CD4-positive, alpha-beta T cell (primary cell): Measurements from ENCODE around the gene PTPRF. TPM values are rescaled to one million over a fixed set of nuclear protein-coding genes. Genes with fewer than 3 reads are reported as not detected.

Experiments
- ATAC-seq: fragments of 200-7000 bp; cut with Tn5 transposase; one replicate; pipeline ENCODE4 v1.10.0; 2022; ENCODE audit warnings: mild to moderate bottlenecking; ENCODE audit not compliant: poor library complexity
- CTCF ChIA-PET: fragments of 350-600 bp; sonication (Branson Sonifier 250); formaldehyde crosslinking; loops from one replicate; lab custom pipeline; 2021; ENCODE audit warnings: antibody characterized with exemption, inconsistent platforms; lab: Charles Lee
- POLR2A ChIA-PET: fragments of 350-600 bp; sonication (Branson Sonifier 250); formaldehyde crosslinking; loops from one replicate; lab custom pipeline; 2021; ENCODE audit warnings: antibody characterized with exemption, inconsistent platforms; lab: Charles Lee
- DNase-seq, 14 experiments: peaks; one replicate each; pipeline ENCODE4 v3.0.0-alpha.2; 2013 to 2020; ENCODE audit warnings: mixed read lengths in 2 of 14
- H3K27ac ChIP-seq, 2 donors: one replicate each; pipeline versions ENCODE4 v1.5.1 to v1.7.0; 2013; ENCODE audit warnings: low read length in 2 of 2, low read depth in 1 of 2, mild to moderate bottlenecking in 1 of 2
- H3K27me3 ChIP-seq, 2 experiments: 1 replicate in 1 of 2; 2 replicates in 1 of 2; pipeline versions ENCODE4 v1.6.1 to v1.7.0; 2013; ENCODE audit warnings: low read length in 2 of 2, control low read depth in 1 of 2, mild to moderate bottlenecking in 1 of 2, moderate library complexity in 1 of 2; ENCODE audit not compliant: insufficient read depth in 2 of 2, control insufficient read depth in 1 of 2
- H3K36me3 ChIP-seq: one replicate; pipeline ENCODE4 v1.6.1; 2013; ENCODE audit warnings: low read length, control low read depth; ENCODE audit not compliant: insufficient read depth
- H3K4me1 ChIP-seq: one replicate; pipeline ENCODE4 v1.6.1; 2013; ENCODE audit warnings: low read length, control low read depth; ENCODE audit not compliant: insufficient read depth
- H3K4me3 ChIP-seq: one replicate; pipeline ENCODE4 v1.5.1; 2013; ENCODE audit warnings: mild to moderate bottlenecking, low read length, moderate library complexity
- H3K9me3 ChIP-seq, 2 experiments: 1 replicate in 1 of 2; 2 replicates in 1 of 2; pipeline versions ENCODE4 v1.6.1 to v1.7.0; 2013; ENCODE audit warnings: low read length in 2 of 2, mild to moderate bottlenecking in 2 of 2, control low read depth in 1 of 2, moderate library complexity in 1 of 2; ENCODE audit not compliant: control insufficient read depth in 1 of 2, insufficient read depth in 1 of 2
- H3K27ac Mint-ChIP-seq: one replicate; pipeline ENCODE4 v1.8.0; 2020; ENCODE audit warnings: mixed read lengths
- H3K27me3 Mint-ChIP-seq: one replicate; pipeline ENCODE4 v1.8.0; 2021; ENCODE audit warnings: mixed read lengths
- H3K36me3 Mint-ChIP-seq: one replicate; pipeline ENCODE4 v1.8.0; 2021; ENCODE audit warnings: low read depth, mixed read lengths
- H3K4me1 Mint-ChIP-seq: one replicate; pipeline ENCODE4 v1.8.0; 2021; ENCODE audit warnings: low read depth, mixed read lengths
- H3K4me3 Mint-ChIP-seq: one replicate; pipeline ENCODE4 v1.8.0; 2020; ENCODE audit warnings: mild to moderate bottlenecking, mixed read lengths
- H3K9me3 Mint-ChIP-seq: one replicate; pipeline ENCODE4 v1.8.0; 2020; ENCODE audit warnings: mixed read lengths
- intact Hi-C, 2 experiments: fragments of 100-400 bp; cut with DNase I in 1 of 2; cut with micrococcal nuclease in 1 of 2; formaldehyde crosslinking; loops; one replicate each; pipeline versions ENCODE4 v1.15.1 to v1.9.0; 2023 to 2025; cut with DNase I, micrococcal nuclease
- total RNA-seq, 174 experiments: library from RNA in 2 of 174; stranded (reverse) in 2 of 174; gene quantifications; one replicate each; pipeline ENCODE4 v1.2.3 and lab custom pipeline; 2021 to 2026
- TF ChIP-seq, protein P1 (sequence below): fragments of 200-600 bp; IDR thresholded peaks from one replicate; pipeline ENCODE4 v1.8.0; 2022; ENCODE audit warnings: antibody characterized with exemption, mild to moderate bottlenecking

PTPRF gene
- total RNA-seq, 2 experiments from 2014 or later: 0.14 TPM

DNA sequence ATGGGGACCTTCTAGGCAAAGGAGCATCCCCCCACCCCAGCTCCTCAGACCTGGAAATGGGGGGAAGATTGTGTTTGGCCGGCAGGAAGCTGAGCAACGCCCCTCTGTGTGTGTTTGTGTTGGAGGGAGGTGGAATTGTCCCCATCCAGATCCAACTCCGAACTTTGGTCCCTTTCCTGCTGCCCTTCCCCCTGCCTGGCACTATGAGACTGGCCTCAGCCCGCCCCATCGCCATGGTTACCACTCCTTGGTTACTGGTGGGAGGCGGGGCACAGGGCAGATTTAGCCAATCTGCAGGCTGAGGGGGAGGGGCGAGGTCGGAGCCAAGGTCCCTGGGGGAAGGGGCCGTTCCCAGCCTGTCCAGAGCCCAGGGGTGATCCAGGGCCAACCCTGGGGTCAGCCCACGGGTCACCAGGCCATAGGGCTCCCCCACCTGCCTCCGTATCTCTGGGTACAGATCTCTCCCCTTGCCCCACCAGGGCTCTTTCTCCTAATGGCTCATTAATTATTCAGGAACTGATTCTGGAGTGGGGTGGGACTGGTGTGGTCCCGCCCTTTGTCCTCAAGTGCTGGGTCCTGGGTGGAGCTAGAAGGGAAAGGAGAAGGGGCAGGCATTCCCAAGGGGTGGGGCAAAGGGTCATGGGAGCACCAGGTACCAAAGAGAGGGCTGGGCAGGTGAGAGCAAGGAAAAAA, 15.2 kb downstream of the PTPRF start:
- ChIA-PET POLR2A (no interaction called here), CTCF (interaction anchor here (0.5 kb wide), 1 partner anchor 839 kb away, joined by 3 read pairs; no protein-coding TSS in a partner anchor)
- peaks cover 6% of the 10 kb centered on the region for H3K4me1 Mint-ChIP-seq

DNA sequence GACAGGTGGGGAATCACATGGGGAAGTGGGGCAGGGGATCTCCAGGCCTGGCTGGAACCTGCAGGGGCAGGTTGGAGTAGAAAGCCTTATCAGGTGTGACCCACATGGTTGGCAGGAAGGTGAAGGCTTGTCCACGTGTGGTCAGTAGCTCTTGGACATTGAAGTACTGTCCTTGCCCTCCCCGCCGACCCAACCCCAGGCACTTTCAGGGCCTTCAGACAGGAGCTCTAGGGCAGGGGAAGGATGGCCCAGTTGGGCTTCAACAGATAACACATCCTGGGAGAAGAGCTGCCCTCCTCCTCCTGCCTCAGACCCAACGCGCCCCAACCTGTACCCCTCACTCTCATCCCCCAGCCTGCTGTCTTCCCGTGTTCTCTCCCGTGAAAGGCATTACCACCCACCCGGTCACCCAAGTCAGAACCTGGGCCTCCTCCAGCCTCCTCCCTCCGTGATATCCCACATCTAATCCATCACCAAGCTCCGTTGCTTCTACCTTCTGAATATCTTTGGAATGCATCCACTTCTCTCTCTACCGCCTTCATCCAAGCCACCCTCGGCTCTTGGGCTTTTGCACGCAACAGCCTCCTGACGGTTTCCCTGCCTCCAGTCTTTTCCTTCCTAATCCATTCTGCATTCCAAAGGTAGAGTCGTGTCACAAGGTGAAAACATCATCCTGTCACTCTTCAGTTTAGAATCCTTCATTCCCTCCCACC, 15.9 kb downstream of the PTPRF start:
- H3K4me1 ChIP-seq: peaks cover 7% of the 10 kb centered on the region
- Mint-ChIP-seq H3K27me3 (peaks cover 18% of the 10 kb centered on the region), H3K4me3 (no peak overlapping the region), H3K36me3 (no peaks in the 10 kb centered on the region), H3K4me1 (peaks cover 6% of the 10 kb centered on the region), H3K27ac (no peak overlapping the region), H3K9me3 (no peaks in the 10 kb centered on the region)
- POLR2A ChIA-PET: no interaction called here
- CTCF ChIA-PET: no interaction called here
- H3K27me3 ChIP-seq: peaks cover 0 to 3% of the 10 kb centered on the region in 2 experiments
- TF ChIP-seq, protein P1, sequence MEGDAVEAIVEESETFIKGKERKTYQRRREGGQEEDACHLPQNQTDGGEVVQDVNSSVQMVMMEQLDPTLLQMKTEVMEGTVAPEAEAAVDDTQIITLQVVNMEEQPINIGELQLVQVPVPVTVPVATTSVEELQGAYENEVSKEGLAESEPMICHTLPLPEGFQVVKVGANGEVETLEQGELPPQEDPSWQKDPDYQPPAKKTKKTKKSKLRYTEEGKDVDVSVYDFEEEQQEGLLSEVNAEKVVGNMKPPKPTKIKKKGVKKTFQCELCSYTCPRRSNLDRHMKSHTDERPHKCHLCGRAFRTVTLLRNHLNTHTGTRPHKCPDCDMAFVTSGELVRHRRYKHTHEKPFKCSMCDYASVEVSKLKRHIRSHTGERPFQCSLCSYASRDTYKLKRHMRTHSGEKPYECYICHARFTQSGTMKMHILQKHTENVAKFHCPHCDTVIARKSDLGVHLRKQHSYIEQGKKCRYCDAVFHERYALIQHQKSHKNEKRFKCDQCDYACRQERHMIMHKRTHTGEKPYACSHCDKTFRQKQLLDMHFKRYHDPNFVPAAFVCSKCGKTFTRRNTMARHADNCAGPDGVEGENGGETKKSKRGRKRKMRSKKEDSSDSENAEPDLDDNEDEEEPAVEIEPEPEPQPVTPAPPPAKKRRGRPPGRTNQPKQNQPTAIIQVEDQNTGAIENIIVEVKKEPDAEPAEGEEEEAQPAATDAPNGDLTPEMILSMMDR: no peak
- no peaks in the 10 kb centered on the region for H3K9me3 ChIP-seq
- DNase-seq (no peak), ATAC-seq (no peak)
- H3K36me3 ChIP-seq: no peaks in the 10 kb centered on the region
- H3K27ac ChIP-seq: no peak overlapping the region
- intact Hi-C loops: no loop called here
- no peak overlapping the region for H3K4me3 ChIP-seq

More for the DNA sequence above, 15.2 kb downstream of the PTPRF start:
- no peak for DNase-seq
- ATAC-seq: no peak
- Mint-ChIP-seq H3K4me3 (no peak overlapping the region), H3K9me3 (no peaks in the 10 kb centered on the region), H3K36me3 (no peaks in the 10 kb centered on the region), H3K27me3 (peaks cover 13% of the 10 kb centered on the region), H3K27ac (no peak overlapping the region)
- no peaks in the 10 kb centered on the region for H3K36me3 ChIP-seq
- peaks cover 0 to 3% of the 10 kb centered on the region in 2 experiments for H3K27me3 ChIP-seq
- no peak overlapping the region for H3K27ac ChIP-seq
- H3K4me1 ChIP-seq: peaks cover 7% of the 10 kb centered on the region
- TF ChIP-seq, protein P1: no peak
- H3K9me3 ChIP-seq: no peaks in the 10 kb centered on the region
- no peak overlapping the region for H3K4me3 ChIP-seq
- intact Hi-C loops: no loop called here

DNA sequence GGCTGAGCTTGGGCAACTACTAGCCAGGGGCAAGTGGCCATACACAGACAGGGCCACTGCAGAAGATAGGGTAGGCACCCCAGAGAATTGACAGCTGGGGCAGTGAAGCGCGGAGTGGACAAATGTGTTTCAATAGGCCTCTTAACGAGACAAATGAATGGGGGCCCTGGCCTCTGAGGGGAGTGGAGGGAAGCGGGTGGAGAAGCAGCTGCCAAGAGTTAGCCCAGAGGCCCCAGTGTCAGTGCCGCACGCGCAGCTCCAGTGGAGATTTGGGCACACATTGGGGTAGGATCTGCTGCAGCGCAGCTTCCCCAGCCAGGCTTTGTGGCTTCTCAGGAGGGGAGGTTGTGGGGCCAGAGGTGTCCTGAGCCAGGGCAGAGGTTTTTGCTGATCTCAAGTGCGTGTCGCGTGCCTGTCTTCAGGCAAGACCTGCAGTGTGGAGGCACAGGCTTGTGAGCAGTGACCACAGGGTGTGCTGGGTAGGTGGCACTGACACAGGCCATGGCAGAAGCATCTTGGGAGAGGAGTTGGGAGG, 16.9 kb downstream of the PTPRF start:
- H3K27ac Mint-ChIP-seq: no peak overlapping the region

More for the DNA sequence above, 16.9 kb downstream of the PTPRF start:
- ChIA-PET POLR2A (interaction anchor here (0.6 kb wide), 1 partner anchor 143 kb away, joined by 3 read pairs; no protein-coding TSS in a partner anchor), CTCF (no interaction called here)
- Mint-ChIP-seq H3K27me3 (peaks cover 18% of the 10 kb centered on the region), H3K4me1 (peaks cover 6% of the 10 kb centered on the region), H3K9me3 (no peaks in the 10 kb centered on the region), H3K36me3 (no peaks in the 10 kb centered on the region), H3K4me3 (no peak overlapping the region)
- DNase-seq (no peak), ATAC-seq (no peak)
- Histone ChIP-seq H3K27ac (no peak overlapping the region), H3K36me3 (no peaks in the 10 kb centered on the region), H3K4me1 (peaks cover 7% of the 10 kb centered on the region), H3K27me3 (peaks cover 0 to 3% of the 10 kb centered on the region in 2 experiments), H3K9me3 (no peaks in the 10 kb centered on the region), H3K4me3 (no peak overlapping the region)
- TF ChIP-seq, protein P1: no peak
- intact Hi-C loops: no loop called here
